PC-9 (cell line): Measurements from ENCODE around the gene FCRL4. TPM values are rescaled to one million over a fixed set of nuclear protein-coding genes. Genes with fewer than 3 reads are reported as not detected.

Experiments
- BruUV-seq: library from RNA; stranded (reverse); fragments of 400-500 nt; replicated peaks from 2 replicates; lab custom pipeline; 2021; lab: Mats Ljungman, UMichigan
- CTCF ChIA-PET: fragments of 300-600 bp; sonication (Branson Sonifier 250); formaldehyde crosslinking; loops from one replicate; lab custom pipeline; 2022; ENCODE audit warnings: antibody characterized with exemption; lab: Charles Lee
- POLR2A ChIA-PET: fragments of 300-600 bp; sonication (Branson Sonifier 250); formaldehyde crosslinking; loops from one replicate; lab custom pipeline; 2022; ENCODE audit warnings: antibody characterized with exemption; ENCODE audit not compliant: unreplicated experiment; lab: Charles Lee
- DNase-seq, 2 experiments: peaks; one replicate each; pipeline versions ENCODE4 v3.0.0 to v3.0.0-alpha.2; 2015 to 2022; ENCODE audit warnings: mixed read lengths in 1 of 2
- H2AFZ ChIP-seq: fragments of 200-600 bp; sonication (generic); 2 replicates; pipeline ENCODE4 v1.8.1; 2017; ENCODE audit warnings: antibody characterized with exemption
- H3F3A ChIP-seq: fragments of 200-600 bp; sonication (generic); 2 replicates; pipeline ENCODE4 v1.8.1; 2017; ENCODE audit warnings: antibody characterized with exemption, mild to moderate bottlenecking, low read depth; ENCODE audit not compliant: insufficient read depth
- H3K27ac ChIP-seq: fragments of 200-600 bp; sonication (generic); 2 replicates; pipeline ENCODE4 v1.6.1; 2016; ENCODE audit warnings: mixed run types
- H3K27me3 ChIP-seq: fragments of 200-600 bp; sonication (generic); 2 replicates; pipeline ENCODE4 v1.6.1; 2016; ENCODE audit warnings: low read depth, mixed run types; ENCODE audit not compliant: insufficient read depth
- H3K36me3 ChIP-seq: fragments of 200-600 bp; sonication (generic); 2 replicates; pipeline ENCODE4 v1.6.1; 2016; ENCODE audit warnings: low read depth, mixed run types
- H3K4me1 ChIP-seq: fragments of 200-600 bp; sonication (generic); replicated peaks from 2 replicates; pipeline ENCODE4 v1.6.1; 2016; ENCODE audit warnings: mixed run types; ENCODE audit not compliant: insufficient read depth
- H3K4me2 ChIP-seq: fragments of 200-600 bp; sonication (generic); 2 replicates; pipeline ENCODE4 v1.6.1; 2017; ENCODE audit warnings: mixed run types
- H3K4me3 ChIP-seq: fragments of 200-600 bp; sonication (generic); 2 replicates; pipeline ENCODE4 v1.6.1; 2016; ENCODE audit warnings: mixed run types
- H3K79me2 ChIP-seq: fragments of 200-600 bp; sonication (generic); 2 replicates; pipeline ENCODE4 v1.6.1; 2017; ENCODE audit warnings: low read depth, mixed run types
- H3K9me2 ChIP-seq: fragments of 200-600 bp; sonication (generic); 2 replicates; pipeline ENCODE4 v1.8.1; 2017; ENCODE audit warnings: mild to moderate bottlenecking; ENCODE audit not compliant: insufficient read depth
- H3K9me3 ChIP-seq: fragments of 200-600 bp; sonication (generic); 2 replicates; pipeline ENCODE4 v1.8.1; 2016; ENCODE audit warnings: low read depth; ENCODE audit not compliant: insufficient read depth
- H4K20me1 ChIP-seq: fragments of 200-600 bp; sonication (generic); 2 replicates; pipeline ENCODE4 v1.8.1; 2017; ENCODE audit not compliant: insufficient read depth
- CTCF ChIP-seq: fragments of 200-600 bp; sonication (generic); conservative IDR thresholded peaks from 2 replicates; pipeline ENCODE4 v1.6.1; 2017; ENCODE audit warnings: mixed run types, antibody characterized with exemption, mild to moderate bottlenecking, moderate library complexity
- EZH2 ChIP-seq: fragments of 200-600 bp; sonication (generic); IDR thresholded peaks from 2 replicates; pipeline ENCODE4 v1.8.0; 2017; ENCODE audit warnings: antibody characterized with exemption, low read depth
- intact Hi-C: fragments of 100-400 bp; cut with micrococcal nuclease; formaldehyde crosslinking; loops from one replicate; pipeline ENCODE4 v1.10.0; 2022; ENCODE audit not compliant: unreplicated experiment
- total RNA-seq: library from RNA; stranded (reverse); gene quantifications from 2 replicates; pipeline ENCODE4 v1.2.3, GENCODE V29; 2021

The FCRL4 gene
- total RNA-seq, 1 experiment from 2014 or later, result not detected

- Histone ChIP-seq H3K36me3 (no peaks in the 10 kb centered on the region), H3K4me1 (no peaks in the 10 kb centered on the region), H3K9me2 (no peaks in the 10 kb centered on the region), H3F3A (no peaks in the 10 kb centered on the region), H4K20me1 (no peaks in the 10 kb centered on the region), H3K79me2 (no peaks in the 10 kb centered on the region), H3K4me2 (no peak overlapping the region), H3K27ac (no peak overlapping the region), H2AFZ (no peak overlapping the region), H3K27me3 (0 out of 2 replicates have a peak, but pooled peaks cover 11% of the 10 kb centered on the region), H3K9me3 (no peaks in the 10 kb centered on the region), H3K4me3 (no peak overlapping the region)
- POLR2A ChIA-PET, result interaction anchor here (0.7 kb wide), 1 partner anchor 465 kb away, joined by 3 read pairs; no protein-coding TSS in a partner anchor
- intact Hi-C loops, result loop anchor here (5.0 kb wide), 1 partner anchor 542 kb away; no protein-coding TSS in a partner anchor
- peak; percentile 3 to 54 for DNase-seq
- TF ChIP-seq CTCF (peak; percentile 84), EZH2 (no peak)
- BruUV-seq, result no TSS peak
- CTCF ChIA-PET, result interaction anchor here (0.7 to 1.0 kb wide), 5 partner anchors 8 to 545 kb away, joined by 3 to 5 read pairs (median 3); no protein-coding TSS in a partner anchor
Measured at GRCh38 chr1:157580179-157580827, 17.6 kb downstream of the FCRL4 start.

- Histone ChIP-seq H3K27ac (no peak overlapping the region), H3K4me1 (no peaks in the 10 kb centered on the region), H3K27me3 (peaks cover 36% of the 10 kb centered on the region), H3K9me3 (no peaks in the 10 kb centered on the region), H2AFZ (no peak overlapping the region), H3K79me2 (no peaks in the 10 kb centered on the region), H3F3A (no peaks in the 10 kb centered on the region), H3K4me3 (no peak overlapping the region), H3K9me2 (no peaks in the 10 kb centered on the region), H3K36me3 (no peaks in the 10 kb centered on the region), H3K4me2 (no peak overlapping the region), H4K20me1 (no peaks in the 10 kb centered on the region)
- ChIA-PET CTCF (no interaction called here), POLR2A (no interaction called here)
- no TSS peak for BruUV-seq
- TF ChIP-seq EZH2 (no peak), CTCF (no peak)
- no peak for DNase-seq
- intact Hi-C loops, result no loop called here
Measured at GRCh38 chr1:157577420-157577819, 20.5 kb downstream of the FCRL4 start.

- Histone ChIP-seq H2AFZ (no peak overlapping the region), H3K4me2 (no peak overlapping the region), H3K79me2 (no peaks in the 10 kb centered on the region), H3K9me3 (no peaks in the 10 kb centered on the region), H3K36me3 (no peaks in the 10 kb centered on the region), H3K27me3 (peaks cover 28% of the 10 kb centered on the region), H3F3A (no peaks in the 10 kb centered on the region), H3K4me3 (no peak overlapping the region), H3K4me1 (no peaks in the 10 kb centered on the region), H3K27ac (no peak overlapping the region), H3K9me2 (no peaks in the 10 kb centered on the region), H4K20me1 (no peaks in the 10 kb centered on the region)
- TF ChIP-seq CTCF (no peak), EZH2 (no peak)
- no peak for DNase-seq
- ChIA-PET POLR2A (no interaction called here), CTCF (no interaction called here)
- intact Hi-C loops, result no loop called here
- no TSS peak for BruUV-seq
Measured at GRCh38 chr1:157575744-157576143, 22.1 kb downstream of the FCRL4 start.
